ENCODE measurements around the gene SLC2A13. TPM values are rescaled to one million over a fixed set of nuclear protein-coding genes. Genes with fewer than 3 reads are reported as not detected.

SLC2A13 gene
- total and polyA plus RNA-seq, 2 donors (not counting 3 experiments of a cell fraction or from before 2014, with no cell fraction given): 1.2 to 4.9 TPM

- H2AFZ ChIP-seq (ENCODE audit: low read depth, low read length): peak overlapping the region; percentile 95
- ChIA-PET POLR2A (no interaction called here), CTCF (interaction anchor here (0.7 to 6.2 kb wide), 52 partner anchors 7 to 909 kb away, joined by 3 to 189 read pairs (median 4); partner anchors contain the start of gene SLC2A13)
- BruUV-seq (replicated peaks): no TSS peak
- no peaks in the 10 kb centered on the region for H3K27me3 ChIP-seq (ENCODE audit: control insufficient read depth in 2 of 2, insufficient read depth in 2 of 2, low read length in 2 of 2)
- H3K4me1 ChIP-seq (ENCODE audit: control insufficient read depth, extremely low read depth, insufficient read depth, low read length): no peaks in the 10 kb centered on the region
- FAIRE-seq (no peak), DNase-seq (ENCODE audit: low read depth, low spot score) (peak; percentile 6)
- intact Hi-C loops (cut with micrococcal nuclease): loop anchor here (1.0 kb wide), 3 partner anchors 96 to 302 kb away; no protein-coding TSS in a partner anchor
- no peaks in the 10 kb centered on the region for H3K9me3 ChIP-seq (replicated peaks; ENCODE audit: control insufficient read depth, insufficient read depth, low read length)
- H3K4me2 ChIP-seq (ENCODE audit: insufficient read depth, low read length): peak overlapping the region; percentile 82
- H3K36me3 ChIP-seq (ENCODE audit: control insufficient read depth in 2 of 2, extremely low read depth in 1 of 2, insufficient read depth in 2 of 2, low read length in 2 of 2): no peaks in the 10 kb centered on the region
- dilution Hi-C loops (cut with MboI; ENCODE audit: extremely low pct_ligation_motif_present, low sequenced_read_pairs): no loop called here
- H3K9ac ChIP-seq (replicated peaks; ENCODE audit: extremely low read depth, insufficient read depth, low read length): no peak overlapping the region
- TF ChIP-seq JUN (IDR thresholded peaks at IDR 0.05; ENCODE audit: borderline replicate concordance, insufficient read depth, insufficient read length, low read depth): no peak
- TF ChIP-seq POLR2AphosphoS5 (IDR thresholded peaks at IDR 0.05; ENCODE audit: insufficient read depth, low read depth, low read length): no peak
- TF ChIP-seq EZH2 (IDR thresholded peaks at IDR 0.05; ENCODE audit: borderline replicate concordance, low read depth, low read length, severe bottlenecking): no peak
- no peak for TF ChIP-seq FOS (IDR thresholded peaks at IDR 0.05; ENCODE audit: borderline replicate concordance, insufficient read depth, low read length)
- TF ChIP-seq POLR2A (IDR thresholded peaks at IDR 0.05; ENCODE audit: low read depth, low read length): no peak
- no peak for TF ChIP-seq MYC (IDR thresholded peaks at IDR 0.05; ENCODE audit: low read depth, low read length)
- no peak for TF ChIP-seq GATA2 (IDR thresholded peaks at IDR 0.05; ENCODE audit: insufficient read depth, insufficient read length, low read depth, low read length)
- TF ChIP-seq CTCF (IDR thresholded peaks at IDR 0.05; ENCODE audit: extremely low read depth in 1 of 2, insufficient read depth in 1 of 2, low read depth in 1 of 2, low read length in 2 of 2): no peak
- no peak for TF ChIP-seq MAX (IDR thresholded peaks at IDR 0.05; ENCODE audit: insufficient read depth, insufficient read length)
- no peak overlapping the region for H3K27ac ChIP-seq (ENCODE audit: insufficient read depth, low read depth, low read length)
- H3K9me1 ChIP-seq (replicated peaks; ENCODE audit: control insufficient read depth, extremely low read depth, insufficient read depth, low read length): no peaks in the 10 kb centered on the region
- H3K79me2 ChIP-seq (ENCODE audit: control insufficient read depth, insufficient read depth, low read length): no peaks in the 10 kb centered on the region
- peak overlapping the region in 1 of 3 experiments; percentile 30 for H3K4me3 ChIP-seq (replicated peaks in 1 of 3; ENCODE audit: insufficient read depth in 1 of 3, low read depth in 1 of 3, low read length in 3 of 3)
- no peaks in the 10 kb centered on the region for H4K20me1 ChIP-seq (replicated peaks; ENCODE audit: control insufficient read depth, extremely low read depth, insufficient read depth, low read length)
Observed at GRCh38 chr12:40011775-40012129, 94.1 kb downstream of the SLC2A13 start.
